GM21526 (cell line): ENCODE results near the gene ANKRD33B.

ENCODE experiments used
- ATAC-seq: cut with Tn5 transposase; IDR thresholded peaks from one replicate; pipeline ENCODE4 v1.9.1; 2021; ENCODE audit warnings: moderate library complexity; ENCODE audit not compliant: unreplicated experiment, low FRiP score

The ANKRD33B gene

DNA sequence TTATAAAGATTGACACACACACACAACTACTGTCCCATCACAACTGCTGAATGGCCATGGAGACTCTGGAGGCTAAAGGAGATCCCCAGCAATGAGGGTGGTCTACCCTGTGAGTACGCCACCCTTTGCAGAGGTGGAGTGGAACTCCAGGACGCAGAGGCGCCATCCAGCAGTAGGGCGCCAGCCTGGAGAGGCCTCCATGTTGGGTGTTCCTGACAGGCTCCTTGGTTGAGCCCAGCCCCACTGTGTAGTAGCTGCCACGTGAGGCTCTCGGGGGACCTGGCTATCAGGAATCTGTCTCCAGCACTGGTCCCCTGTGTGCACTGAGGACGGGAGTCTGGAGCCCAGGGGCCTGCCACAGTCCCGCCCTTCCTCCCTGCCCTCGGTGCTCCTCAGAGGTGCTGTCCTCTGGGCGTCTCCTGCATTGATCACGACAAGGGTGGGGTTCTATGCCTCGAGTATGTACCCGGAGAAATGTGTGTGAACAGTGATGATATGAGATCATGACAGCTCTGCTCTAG lies 124.8 kb downstream of the ANKRD33B start:
- ATAC-seq = no peak

GRCh38 chr5:10689391-10690081 lies 125.7 kb downstream of the ANKRD33B start:
- no peak for ATAC-seq

DNA sequence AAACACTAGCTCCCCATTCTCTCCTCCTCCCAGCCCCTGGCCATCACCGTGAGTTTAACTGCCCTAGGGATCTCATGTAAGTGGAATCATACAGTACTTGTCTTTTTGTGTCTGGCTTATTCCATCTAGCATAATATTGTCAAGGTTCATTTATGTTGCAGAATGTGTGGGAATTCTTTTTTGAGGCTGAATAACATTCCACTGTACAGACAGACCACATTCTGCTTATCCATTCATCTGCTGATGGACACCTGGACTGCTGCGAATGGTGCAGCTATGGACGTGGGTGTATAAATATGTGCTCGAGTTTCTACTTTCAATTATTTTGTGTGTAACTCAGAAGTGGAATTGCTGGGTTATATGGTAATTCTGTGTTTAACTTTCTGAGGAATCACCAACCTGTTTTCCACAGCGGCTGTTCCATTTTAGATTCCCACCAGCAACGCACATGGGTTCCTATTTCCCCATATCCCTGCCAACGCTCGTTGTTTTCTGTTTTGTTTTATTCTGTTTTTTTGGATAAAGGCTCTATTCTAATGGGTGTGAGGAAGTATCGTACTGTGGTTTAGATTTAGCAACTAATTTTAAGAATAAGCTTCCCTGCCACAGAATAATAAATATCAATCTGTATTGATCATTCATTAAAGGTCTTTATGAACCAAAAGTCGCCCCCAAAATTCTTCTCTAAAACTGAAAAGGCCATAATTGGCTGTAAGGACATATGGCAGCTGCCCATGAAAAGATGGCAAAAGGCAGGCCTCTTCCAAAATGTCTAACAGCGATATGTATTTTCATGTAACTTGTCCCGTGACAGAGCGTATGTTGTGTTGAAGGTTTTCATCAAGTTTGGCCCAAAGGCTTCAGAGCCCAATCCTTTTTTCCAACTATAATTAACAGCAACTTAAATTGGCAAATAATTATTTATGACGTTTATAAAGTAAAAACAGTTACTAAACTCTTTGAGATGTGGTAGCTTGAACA lies 126.9 kb downstream of the ANKRD33B start:
- ATAC-seq = no peak

DNA sequence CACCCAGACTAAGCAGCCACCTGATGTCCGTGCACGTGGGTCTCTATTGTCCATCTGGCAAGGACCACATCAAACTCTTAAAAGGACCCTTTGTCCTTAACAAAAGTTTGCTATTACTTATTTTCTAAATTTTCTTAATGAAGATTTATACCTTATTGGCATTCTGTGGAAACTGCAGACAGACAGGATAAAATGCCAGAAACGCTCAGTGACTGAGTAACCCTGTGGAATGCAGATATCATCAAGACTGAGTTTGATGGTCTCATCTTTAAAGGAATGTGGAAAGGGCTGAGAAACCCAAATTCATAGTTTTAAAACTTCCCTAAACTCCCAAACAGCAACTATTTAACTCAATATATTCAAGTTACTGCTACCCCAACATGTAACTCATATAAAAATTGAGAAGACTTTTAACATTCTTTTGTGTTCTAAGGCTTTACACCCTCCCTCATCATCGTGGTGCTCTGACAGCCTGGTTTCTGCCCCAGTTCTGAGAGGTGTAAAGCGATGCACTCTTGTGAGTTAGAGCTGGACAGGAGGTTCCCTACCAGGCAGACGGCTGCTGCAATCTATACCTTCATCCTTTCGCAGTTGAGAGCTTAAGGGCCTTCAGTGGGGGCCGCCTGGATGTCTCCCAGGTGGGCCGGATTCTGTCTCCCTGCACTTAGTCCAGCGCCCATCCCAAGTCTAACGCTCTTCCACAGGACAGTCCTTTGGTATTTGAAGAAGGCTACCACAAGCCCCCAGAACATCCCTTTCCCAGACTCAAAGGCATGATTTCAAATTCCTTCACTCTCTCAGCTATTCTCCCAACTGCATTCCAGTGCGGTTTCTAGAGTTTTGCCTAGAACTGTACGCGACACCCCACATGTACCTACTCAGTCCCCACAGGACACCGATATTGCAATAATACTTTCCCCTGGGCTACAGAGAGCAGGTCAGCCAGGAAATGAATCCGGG lies 128.2 kb downstream of the ANKRD33B start:
- no peak for ATAC-seq

- peak; percentile 41 for ATAC-seq
Observed at GRCh38 chr5:10695055-10695649, 131.3 kb downstream of the ANKRD33B start.

- no peak for ATAC-seq
Observed at GRCh38 chr5:10695759-10696543, 132.1 kb downstream of the ANKRD33B start.

- ATAC-seq = no peak
Observed at GRCh38 chr5:10699281-10699874, 135.5 kb downstream of the ANKRD33B start.

- peak; percentile 66 for ATAC-seq
Observed at GRCh38 chr5:10699987-10700386, 136.1 kb downstream of the ANKRD33B start.

GRCh38 chr5:10700516-10700915 lies 136.6 kb downstream of the ANKRD33B start:
- peak; percentile 8 for ATAC-seq

- no peak for ATAC-seq
Observed at GRCh38 chr5:10701567-10702039, 137.7 kb downstream of the ANKRD33B start.

DNA sequence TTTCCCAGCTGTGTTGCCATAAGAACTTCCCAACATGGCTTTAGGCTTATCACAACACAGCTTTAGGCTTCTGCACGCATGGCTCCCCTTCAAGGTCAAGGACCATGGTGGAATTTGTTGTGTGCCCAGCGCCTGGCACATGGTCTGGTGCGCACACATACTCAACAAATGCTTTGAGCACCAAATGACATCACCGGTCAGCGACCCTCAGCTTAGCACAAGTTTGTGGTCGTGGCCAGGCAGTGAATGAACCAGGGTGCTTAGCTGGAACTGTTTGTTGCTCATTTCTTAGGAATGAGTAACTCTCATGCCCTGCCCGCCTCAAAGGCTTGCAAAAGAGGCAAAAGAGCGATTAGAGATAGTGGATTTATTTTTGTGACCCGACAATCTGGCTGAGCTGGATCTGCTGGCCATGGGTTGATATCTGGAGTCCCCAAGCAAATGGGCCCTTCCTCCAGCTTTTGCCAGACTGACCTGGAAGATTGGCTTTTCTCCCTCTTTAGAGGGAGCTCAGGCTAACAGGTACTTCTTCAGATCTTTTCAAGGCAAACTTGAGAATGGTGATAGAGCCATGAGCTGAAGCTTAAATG lies 138.3 kb downstream of the ANKRD33B start:
- ATAC-seq = no peak

- ATAC-seq = no peak
Observed at GRCh38 chr5:10702911-10703491, 139.1 kb downstream of the ANKRD33B start.

GRCh38 chr5:10703676-10704075 lies 139.8 kb downstream of the ANKRD33B start:
- no peak for ATAC-seq

DNA sequence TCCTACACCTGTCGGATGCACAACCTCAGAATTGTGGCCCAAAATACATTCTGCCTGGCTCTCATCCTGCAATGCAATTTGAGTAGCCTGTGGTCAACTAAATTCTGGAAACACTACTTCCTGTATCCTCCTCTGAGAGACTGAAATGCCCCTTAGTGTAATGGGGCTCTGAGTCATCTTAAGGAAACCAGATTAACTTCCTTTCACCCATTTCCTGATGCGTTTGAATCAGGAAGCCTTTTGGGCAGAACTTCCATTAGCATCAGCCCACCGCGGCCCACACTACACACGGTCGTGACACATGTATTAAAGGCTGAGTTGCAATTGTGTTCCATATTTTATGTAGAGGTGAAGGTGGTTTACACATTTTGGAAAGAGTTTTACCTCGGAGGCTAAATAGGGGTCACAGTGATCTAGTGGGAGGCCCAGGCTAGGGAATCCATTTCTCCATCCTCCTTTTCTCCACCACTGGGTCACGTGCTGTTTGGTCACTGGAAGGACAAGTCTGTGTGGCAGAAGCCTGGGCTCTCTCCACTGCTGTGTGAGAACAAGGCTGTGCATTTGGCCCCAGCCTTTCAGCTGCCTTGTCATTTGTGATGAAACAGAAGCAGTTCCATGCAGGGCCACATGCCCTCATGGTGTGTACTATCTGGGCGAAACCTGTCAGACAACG lies 141.2 kb downstream of the ANKRD33B start:
- ATAC-seq = no peak

- no peak for ATAC-seq
Observed at GRCh38 chr5:10705747-10706146, 141.9 kb downstream of the ANKRD33B start.

- no peak for ATAC-seq
Observed at GRCh38 chr5:10706326-10706725, 142.5 kb downstream of the ANKRD33B start.
